HFF-Myc (cell line): ENCODE results near the gene MAGI1.

Experiments
- DNase-seq: peaks from one replicate; pipeline ENCODE4 v3.0.0-alpha.2; 2011; ENCODE audit warnings: low read depth; ENCODE audit errors: extremely low read depth
- H3K4me3 ChIP-seq: replicated peaks from 2 replicates; pipeline ENCODE4 v1.5.1; 2011; ENCODE audit warnings: low read depth, mild to moderate bottlenecking, control low read depth, low read length
- CTCF ChIP-seq: IDR thresholded peaks from 2 replicates; pipeline ENCODE4 v1.5.1; 2012; ENCODE audit warnings: mild to moderate bottlenecking, low read depth, low read length, control low read depth; ENCODE audit errors: missing control alignments

The MAGI1 gene

GRCh38 chr3:65785065-65785645 lies 253.6 kb downstream of the MAGI1 start:
- no peak overlapping the region for H3K4me3 ChIP-seq
- TF ChIP-seq CTCF, result peak; percentile 51
- DNase-seq, result peak; percentile 46

- TF ChIP-seq CTCF, result no peak
- H3K4me3 ChIP-seq, result no peak overlapping the region
- DNase-seq, result no peak
Measured at GRCh38 chr3:65783117-65783516, 255.6 kb downstream of the MAGI1 start.

- no peak overlapping the region for H3K4me3 ChIP-seq
- no peak for DNase-seq
- TF ChIP-seq CTCF, result no peak
Measured at GRCh38 chr3:65781594-65781993, 257.1 kb downstream of the MAGI1 start.

- no peak for DNase-seq
- H3K4me3 ChIP-seq, result no peak overlapping the region
- TF ChIP-seq CTCF, result no peak
Measured at GRCh38 chr3:65779390-65779789, 259.3 kb downstream of the MAGI1 start.

GRCh38 chr3:65778968-65779367 lies 259.8 kb downstream of the MAGI1 start:
- H3K4me3 ChIP-seq, result no peak overlapping the region
- TF ChIP-seq CTCF, result no peak
- DNase-seq, result no peak

- no peak for DNase-seq
- no peak overlapping the region for H3K4me3 ChIP-seq
- TF ChIP-seq CTCF, result no peak
Measured at GRCh38 chr3:65777050-65777449, 261.7 kb downstream of the MAGI1 start.

GRCh38 chr3:65776494-65776893 lies 262.2 kb downstream of the MAGI1 start:
- DNase-seq, result peak; percentile 83
- no peak overlapping the region for H3K4me3 ChIP-seq
- TF ChIP-seq CTCF, result no peak
